Liver (tissue), 9 donors: ENCODE results near the gene MTCH1. TPM values are rescaled to one million over a fixed set of nuclear protein-coding genes. Genes with fewer than 3 reads are reported as not detected.

ENCODE experiments used
- DNase-seq: peaks from one replicate; pipeline ENCODE4 v3.0.0-alpha.2; 2017; ENCODE audit warnings: low spot score
- H3K27ac ChIP-seq, 2 donors: one replicate each; pipeline ENCODE4 v1.7.0; 2013; ENCODE audit warnings: inconsistent platforms in 2 of 2, low read length in 2 of 2, control low read depth in 1 of 2, low read depth in 1 of 2, mild to moderate bottlenecking in 1 of 2
- H3K27me3 ChIP-seq, 4 donors: one replicate each; pipeline versions ENCODE4 v1.6.1 to v1.7.0; 2013; ENCODE audit warnings: low read length in 3 of 4, inconsistent platforms in 1 of 4, mild to moderate bottlenecking in 1 of 4, moderate library complexity in 1 of 4; ENCODE audit not compliant: control insufficient read depth in 4 of 4, insufficient read depth in 4 of 4
- H3K36me3 ChIP-seq, 4 donors: one replicate each; pipeline versions ENCODE4 v1.6.1 to v1.7.0; 2013; ENCODE audit warnings: low read length in 3 of 4, mild to moderate bottlenecking in 3 of 4, low read depth in 1 of 4, moderate library complexity in 1 of 4; ENCODE audit not compliant: control insufficient read depth in 4 of 4, insufficient read depth in 3 of 4
- H3K4me1 ChIP-seq, 4 donors: one replicate each; pipeline versions ENCODE4 v1.6.1 to v1.7.0; 2013; ENCODE audit warnings: low read length in 3 of 4, mild to moderate bottlenecking in 3 of 4, moderate library complexity in 1 of 4; ENCODE audit not compliant: control insufficient read depth in 4 of 4, insufficient read depth in 4 of 4
- H3K4me3 ChIP-seq, 3 donors: one replicate each; pipeline versions ENCODE4 v1.6.1 to v1.7.0; 2013; ENCODE audit warnings: low read length in 3 of 3, control low read depth in 1 of 3, low read depth in 1 of 3, mild to moderate bottlenecking in 1 of 3
- H3K9ac ChIP-seq, 2 donors: one replicate each; pipeline ENCODE4 v1.7.0; 2013; ENCODE audit warnings: low read length in 2 of 2, mild to moderate bottlenecking in 2 of 2, moderate library complexity in 2 of 2, control low read depth in 1 of 2, low read depth in 1 of 2
- H3K9me3 ChIP-seq, 4 donors: one replicate each; pipeline versions ENCODE4 v1.6.1 to v1.7.0; 2013; ENCODE audit warnings: low read length in 3 of 4; ENCODE audit not compliant: control insufficient read depth in 4 of 4
- CTCF ChIP-seq: fragments of 150-350 bp; IDR thresholded peaks from 2 replicates; pipeline ENCODE4 v1.5.1; 2017; ENCODE audit warnings: improper control_type of control experiment, low read depth, low read length; ENCODE audit not compliant: missing input control
- EGR1 ChIP-seq, 2 donors: IDR thresholded peaks; 2 replicates each; pipeline ENCODE4 v1.6.1; 2016 to 2018; ENCODE audit warnings: antibody characterized with exemption in 2 of 2, low read depth in 2 of 2
- FOXA1 ChIP-seq: IDR thresholded peaks from 2 replicates; pipeline ENCODE4 v1.6.1; 2016; ENCODE audit warnings: antibody characterized with exemption
- FOXA2 ChIP-seq: IDR thresholded peaks from 2 replicates; pipeline ENCODE4 v1.6.1; 2016; ENCODE audit warnings: antibody characterized with exemption
- GABPA ChIP-seq, 2 donors: IDR thresholded peaks in 1 of 2; conservative IDR thresholded peaks in 1 of 2; 2 replicates each; pipeline ENCODE4 v1.6.1; 2016; ENCODE audit warnings: antibody characterized with exemption in 2 of 2, mild to moderate bottlenecking in 1 of 2, moderate library complexity in 1 of 2
- HNF4G ChIP-seq: IDR thresholded peaks from 2 replicates; pipeline ENCODE4 v1.6.1; 2016; ENCODE audit warnings: antibody characterized with exemption
- JUND ChIP-seq, 2 donors: IDR thresholded peaks; 2 replicates each; pipeline ENCODE4 v1.6.1; 2016; ENCODE audit warnings: antibody characterized with exemption in 2 of 2
- NR2F2 ChIP-seq: IDR thresholded peaks from 2 replicates; pipeline ENCODE4 v1.6.1; 2016; ENCODE audit warnings: antibody characterized with exemption
- RAD21 ChIP-seq, 2 donors: IDR thresholded peaks; 2 replicates each; pipeline ENCODE4 v1.6.1; 2016; ENCODE audit warnings: antibody characterized with exemption in 2 of 2, mild to moderate bottlenecking in 2 of 2
- REST ChIP-seq: IDR thresholded peaks from 2 replicates; pipeline ENCODE4 v1.6.1; 2016; ENCODE audit warnings: antibody characterized with exemption, mild to moderate bottlenecking
- SP1 ChIP-seq: IDR thresholded peaks from 2 replicates; pipeline ENCODE4 v1.6.1; 2018; ENCODE audit warnings: antibody characterized with exemption, mild to moderate bottlenecking
- TAF1 ChIP-seq: conservative IDR thresholded peaks from 2 replicates; pipeline ENCODE4 v1.6.1; 2016; ENCODE audit warnings: antibody characterized with exemption, mild to moderate bottlenecking
- WGBS: extraction: QIAGEN DNeasy Blood & Tissue Kit; methylation state at CpG from one replicate; pipeline ENCODE4 v1.1.7; 2013; 5-methylcytosine and 5-hydroxymethylcytosine counted together
- polyA plus RNA-seq, 2 donors: library from polyadenylated mRNA; stranded (reverse) in 1 of 2; unstranded in 1 of 2; fragments of 200-250 nt in 1 of 2; fragments of >200 nt in 1 of 2; fragmentation: Nextera tagmentation in 1 of 2; extraction: Ambion mirVana in 1 of 2; gene quantifications; one replicate each; pipeline versions ENCODE4 v1.2.1 to v1.2.3, GENCODE V29; 2013 to 2015
- total RNA-seq, 2 donors: library from RNA; depleted of rRNA; stranded (reverse); fragments of >200 nt; gene quantifications; one replicate each; pipeline ENCODE4 v1.2.3, GENCODE V29; 2014
- donor health status: healthy.
- donor health status: healthy.
- donor health status: healthy.
- donor health status: healthy.
- donor health status: healthy.

The MTCH1 gene
- total and polyA plus RNA-seq, 4 donors: 61.5 to 79.6 (median 74.1) TPM

GRCh38 chr6:36926708-36927513 lies 59.1 kb downstream of the MTCH1 start (continued):
- TF ChIP-seq REST (no peak), FOXA1 (no peak)

GRCh38 chr6:36925809-36926208 lies 60.2 kb downstream of the MTCH1 start:
- Histone ChIP-seq H3K4me3 (no peak overlapping the region), H3K27me3 (no peaks in the 10 kb centered on the region), H3K4me1 (no peaks in the 10 kb centered on the region), H3K9ac (no peak overlapping the region), H3K27ac (no peak overlapping the region), H3K36me3 (peaks cover 0 to 30% (median 16%) of the 10 kb centered on the region in 4 donors), H3K9me3 (no peaks in the 10 kb centered on the region)
- 95% methylated on average over 4 of the region's 4 CpGs for WGBS
- DNase-seq: no peak
- TF ChIP-seq HNF4G: no peak

GRCh38 chr6:36924778-36925374 lies 61.1 kb downstream of the MTCH1 start:
- WGBS: 84% methylated on average over 5 of the region's 5 CpGs
- no peak overlapping the region for H3K4me3 ChIP-seq
- H3K9ac ChIP-seq: no peak overlapping the region
- H3K36me3 ChIP-seq: peaks cover 0 to 34% (median 19%) of the 10 kb centered on the region in 4 donors
- H3K9me3 ChIP-seq: no peaks in the 10 kb centered on the region
- H3K27me3 ChIP-seq: no peaks in the 10 kb centered on the region
- H3K27ac ChIP-seq: no peak overlapping the region
- no peaks in the 10 kb centered on the region for H3K4me1 ChIP-seq
- TF ChIP-seq RAD21 (IDR thresholded peaks at IDR 0.05) (no peak), NR2F2 (no peak), TAF1 (no peak), JUND (IDR thresholded peaks at IDR 0.05) (no peak), SP1 (no peak), GABPA (IDR thresholded peaks at IDR 0.05 in 1 of 2, conservative IDR thresholded peaks at IDR 0.05 in 1 of 2) (no peak), FOXA2 (no peak), CTCF (no peak), EGR1 (IDR thresholded peaks at IDR 0.05; ENCODE audit: low read depth in 2 of 2) (no peak)
- DNase-seq: no peak
